Fibroblast of skin of back (primary cell): ENCODE results near the gene TCP11L2.
"Not testable (repeated sequence)": the region's sequence is repeated elsewhere in the genome, so short reads cannot be mapped to it uniquely, and the experiment has no call there.

Experiments used
- DNase-seq: peaks from one replicate; pipeline ENCODE4 v3.0.0-alpha.2; 2013

The TCP11L2 gene

DNA sequence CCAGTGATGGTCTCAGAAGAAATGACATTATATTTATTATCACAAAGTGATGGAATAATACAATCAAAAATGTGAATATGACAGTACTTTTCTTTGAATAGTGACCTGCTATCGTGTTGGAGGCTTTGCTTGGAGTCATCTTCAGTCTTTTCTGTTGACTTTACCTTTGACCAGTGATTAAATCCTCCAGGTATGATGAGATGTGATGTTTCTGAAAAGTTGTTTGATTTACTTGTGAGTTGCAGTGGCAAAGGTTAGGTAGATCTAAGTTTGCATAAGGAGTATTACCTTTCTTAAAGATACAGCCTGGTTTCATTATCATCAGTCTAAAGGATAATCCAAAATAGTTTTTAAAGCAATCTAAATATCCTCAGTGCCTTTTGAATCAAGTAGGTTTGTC lies 4.6 kb downstream of the TCP11L2 start:
- DNase-seq: no peak

DNA sequence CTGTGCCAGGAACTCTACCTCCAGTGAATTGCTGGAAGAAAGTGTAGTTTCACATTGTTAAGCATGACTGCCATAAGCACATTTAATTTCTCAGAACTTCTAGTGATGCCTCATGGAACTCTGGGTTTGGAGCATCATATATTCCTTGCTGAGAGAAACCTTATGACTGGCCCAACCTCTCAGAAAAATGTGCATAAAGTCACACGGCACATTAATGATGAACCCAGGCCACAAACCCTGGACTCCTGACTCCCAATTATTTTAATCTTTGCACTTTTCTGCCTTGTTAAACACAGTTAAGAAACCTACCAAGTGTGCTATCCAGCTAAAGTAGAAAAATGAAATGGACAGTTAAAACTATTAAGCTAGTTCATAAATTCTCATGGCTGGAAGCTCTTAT lies 5.6 kb downstream of the TCP11L2 start:
- no peak for DNase-seq

DNA sequence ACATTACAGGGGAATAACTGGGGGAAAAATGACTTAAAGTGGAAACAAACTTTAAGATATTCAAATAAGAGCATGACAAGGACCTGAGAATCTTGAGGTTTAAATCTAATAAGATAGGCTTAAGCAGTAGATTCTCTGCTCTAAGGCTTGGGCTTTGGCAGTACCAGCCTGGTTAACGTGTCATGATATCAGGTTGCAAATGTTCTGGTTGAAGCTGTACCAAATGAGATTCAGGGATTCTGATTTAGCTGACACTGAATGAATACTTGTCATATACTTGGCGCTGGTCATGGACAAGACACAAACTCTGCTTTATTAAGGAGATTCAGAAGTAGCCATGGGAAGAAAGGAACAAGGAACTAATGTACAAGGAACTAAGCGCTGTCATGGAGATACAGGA lies 6.1 kb downstream of the TCP11L2 start:
- DNase-seq: no peak

DNA sequence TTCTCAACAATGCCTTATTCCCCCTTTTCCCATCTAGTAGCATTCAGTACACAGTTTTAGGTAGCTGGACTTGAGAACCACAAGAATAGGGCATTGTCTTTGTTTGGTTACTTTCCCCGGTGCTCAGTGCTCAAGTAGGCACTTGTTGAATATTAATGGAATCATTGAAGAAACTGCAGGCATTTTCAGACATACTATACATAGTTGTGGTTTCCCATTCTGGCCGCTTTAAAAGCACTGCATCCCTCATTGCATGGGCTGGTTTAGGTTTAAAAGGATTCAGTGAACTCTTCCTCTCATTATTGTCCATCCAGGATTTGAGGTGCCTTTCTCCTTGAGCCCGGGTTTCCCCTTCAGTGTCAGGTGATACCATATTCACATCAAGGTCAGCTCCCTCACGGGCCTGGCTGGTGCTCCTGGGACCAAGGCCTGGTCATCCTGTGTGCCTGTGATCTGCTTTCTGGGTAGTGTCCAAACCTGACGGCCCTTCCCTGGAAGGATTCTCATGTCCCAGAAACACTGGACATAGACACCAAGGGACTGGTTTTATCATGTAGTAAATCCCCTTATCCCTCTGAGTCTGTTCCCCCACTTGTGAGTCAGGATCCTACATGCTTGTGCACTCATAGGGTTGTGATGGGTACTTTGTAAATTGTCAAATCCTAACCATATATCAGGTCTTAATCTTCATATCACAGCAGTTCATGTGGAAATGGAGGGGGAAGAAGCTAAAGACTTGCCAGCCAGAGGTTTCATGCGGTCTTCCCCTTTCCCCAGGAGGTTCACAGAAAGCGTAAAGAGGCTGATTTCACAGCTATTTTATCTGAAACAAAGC lies 7.4 kb downstream of the TCP11L2 start:
- DNase-seq: peak; percentile 82

DNA sequence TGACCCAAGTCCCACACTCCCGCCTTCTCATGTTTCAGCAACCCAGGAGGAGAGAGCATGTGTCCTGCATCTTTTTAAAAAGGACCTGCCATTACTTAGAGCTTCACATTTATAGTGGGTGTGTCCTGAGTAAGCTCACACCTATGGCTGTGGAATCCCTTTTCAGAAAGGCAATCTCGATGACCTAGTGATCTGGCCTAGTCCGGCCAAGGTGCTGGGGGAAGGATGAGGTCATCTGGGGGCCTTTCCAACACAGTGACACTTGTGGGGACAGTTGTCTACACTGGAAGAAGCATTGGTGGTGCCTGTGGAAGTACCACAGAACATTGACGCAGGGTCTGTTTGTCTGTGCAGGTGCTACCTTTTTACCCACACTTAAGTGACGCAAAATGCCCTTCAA lies 8.2 kb downstream of the TCP11L2 start:
- no peak for DNase-seq

DNA sequence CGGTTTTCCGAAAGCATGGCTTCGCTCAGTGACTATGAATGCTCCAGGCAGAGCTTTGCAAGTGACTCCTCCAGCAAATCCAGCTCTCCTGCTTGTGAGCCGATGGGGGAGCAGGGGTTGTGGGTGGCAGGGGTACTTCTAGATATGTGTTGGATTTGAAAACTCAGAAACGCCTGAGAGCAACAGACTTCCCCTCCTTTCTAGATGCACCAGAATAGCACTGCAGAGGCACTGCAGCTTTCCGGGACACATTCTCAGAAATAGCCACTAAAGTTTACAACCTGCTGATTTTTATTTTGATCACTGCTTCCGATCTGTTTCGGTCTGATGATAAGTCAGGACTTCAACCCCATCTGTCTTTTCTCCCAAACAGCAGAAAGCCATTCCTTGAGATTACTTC lies 8.6 kb downstream of the TCP11L2 start:
- DNase-seq: no peak

DNA sequence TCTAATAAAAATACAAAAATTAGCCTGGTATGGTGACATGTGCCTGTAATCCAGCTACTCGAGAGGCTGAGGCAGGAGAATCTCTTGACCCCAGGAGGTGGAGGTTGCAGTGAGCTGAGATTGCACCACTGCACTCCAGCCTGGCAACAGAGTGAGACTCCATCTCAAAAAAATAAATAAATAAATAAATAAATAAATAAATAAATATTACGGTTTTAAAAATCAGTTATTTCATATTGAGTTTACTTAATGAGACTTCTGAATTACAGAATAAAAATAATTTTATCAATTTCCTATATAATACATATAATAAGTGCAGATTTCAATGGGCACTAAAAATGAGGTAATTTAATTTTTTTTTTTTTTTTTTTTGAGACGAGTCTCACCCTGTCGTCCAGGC lies 10.9 kb downstream of the TCP11L2 start:
- not testable (repeated sequence) for DNase-seq

DNA sequence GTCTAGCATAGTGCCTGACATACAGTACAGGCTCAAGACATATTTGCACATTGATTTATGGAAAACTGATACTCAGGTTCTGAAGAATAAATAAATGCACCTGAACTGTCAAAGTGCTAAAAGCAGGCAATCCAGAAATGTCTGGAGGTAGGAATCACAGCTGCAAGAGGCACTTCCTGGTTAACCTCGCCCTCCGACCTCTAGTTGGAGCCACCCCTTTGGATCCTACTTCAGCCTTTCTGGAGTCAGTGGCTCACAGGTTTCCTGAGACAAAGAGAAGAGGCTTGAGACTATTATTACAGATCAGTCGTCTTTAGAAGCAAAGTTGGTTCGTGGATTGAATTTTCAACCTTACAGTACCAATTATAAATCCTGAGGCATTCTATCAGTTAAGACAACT lies 13.0 kb downstream of the TCP11L2 start:
- no peak for DNase-seq

DNA sequence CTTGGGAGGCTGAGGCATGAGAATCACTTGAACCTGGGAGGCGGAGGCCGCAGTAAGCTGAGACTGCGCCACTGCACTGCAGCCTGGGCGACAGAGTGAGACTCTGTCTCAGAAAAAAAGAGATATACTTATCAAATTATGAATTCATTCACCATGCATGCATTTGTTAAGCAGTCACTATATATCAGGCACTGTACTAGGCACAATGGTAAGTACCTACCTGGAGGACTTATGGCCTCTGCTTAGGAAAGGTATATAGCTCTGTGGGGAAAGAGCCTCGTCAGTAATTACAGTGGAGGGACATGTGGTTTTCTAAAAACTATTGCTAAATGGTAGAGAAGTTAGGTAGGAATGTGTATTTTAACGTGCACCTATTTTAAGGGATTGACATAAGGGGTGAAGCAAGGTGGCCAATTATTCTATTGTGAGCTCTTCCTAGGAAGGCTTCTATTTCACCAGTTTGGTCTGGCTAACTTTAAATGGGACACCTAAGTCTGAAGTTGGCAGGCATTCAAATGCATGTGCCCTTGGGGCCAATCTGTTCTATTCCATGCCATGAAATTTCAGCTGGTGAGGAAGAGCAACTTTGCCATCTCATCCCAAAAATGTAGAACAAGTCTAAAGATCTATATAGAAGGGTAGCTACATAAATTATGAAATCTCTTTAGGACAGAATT lies 15.0 kb downstream of the TCP11L2 start:
- DNase-seq: no peak

DNA sequence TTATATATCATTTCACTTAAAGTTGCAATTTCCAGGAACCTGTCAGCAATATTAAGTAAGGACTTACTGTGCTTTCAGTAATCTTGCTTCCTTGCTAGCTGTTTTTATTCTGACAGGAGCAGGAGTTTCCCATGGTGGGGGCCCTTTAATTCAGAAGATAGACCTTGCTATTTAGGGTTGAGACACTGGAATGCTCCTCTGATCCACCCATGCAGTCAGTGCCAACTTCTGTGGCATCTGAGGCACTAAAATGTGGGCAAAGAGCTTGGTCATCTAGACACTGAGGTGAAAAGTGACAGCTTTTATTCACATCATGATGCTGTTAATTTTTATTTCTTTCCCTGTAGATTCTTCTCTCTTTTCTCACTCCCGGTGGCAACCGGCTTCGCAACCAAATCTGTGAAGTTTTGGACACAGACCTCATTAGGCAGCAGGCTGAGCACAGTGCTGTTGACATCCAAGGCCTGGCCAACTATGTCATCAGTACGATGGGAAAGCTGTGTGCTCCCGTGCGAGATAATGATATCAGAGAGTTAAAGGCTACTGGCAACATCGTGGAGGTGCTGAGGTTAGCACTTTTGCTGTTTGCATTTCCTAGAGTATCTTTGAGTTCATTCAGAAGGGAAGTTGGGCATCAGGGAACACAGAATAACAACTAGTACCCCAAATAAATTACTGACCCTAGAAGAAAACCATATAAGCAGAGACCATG lies 18.8 kb downstream of the TCP11L2 start:
- DNase-seq: no peak

DNA sequence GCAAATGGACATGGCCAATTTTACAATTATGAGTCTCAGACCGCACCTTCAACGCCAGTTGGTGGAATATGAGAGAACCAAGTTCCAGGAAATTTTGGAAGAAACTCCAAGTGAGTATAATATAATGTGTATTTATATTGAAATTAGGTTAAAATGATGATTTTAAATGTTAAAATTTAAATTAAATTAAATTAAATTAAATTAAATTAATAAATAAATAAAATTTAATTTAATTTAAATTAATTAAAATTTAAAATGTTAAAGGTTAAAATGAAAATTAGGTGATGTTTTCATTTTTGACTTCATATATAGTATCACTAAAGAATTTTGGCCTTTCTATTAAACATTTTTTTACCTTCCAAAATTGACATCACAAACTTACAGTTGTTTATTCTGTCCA lies 21.0 kb downstream of the TCP11L2 start:
- DNase-seq: no peak

DNA sequence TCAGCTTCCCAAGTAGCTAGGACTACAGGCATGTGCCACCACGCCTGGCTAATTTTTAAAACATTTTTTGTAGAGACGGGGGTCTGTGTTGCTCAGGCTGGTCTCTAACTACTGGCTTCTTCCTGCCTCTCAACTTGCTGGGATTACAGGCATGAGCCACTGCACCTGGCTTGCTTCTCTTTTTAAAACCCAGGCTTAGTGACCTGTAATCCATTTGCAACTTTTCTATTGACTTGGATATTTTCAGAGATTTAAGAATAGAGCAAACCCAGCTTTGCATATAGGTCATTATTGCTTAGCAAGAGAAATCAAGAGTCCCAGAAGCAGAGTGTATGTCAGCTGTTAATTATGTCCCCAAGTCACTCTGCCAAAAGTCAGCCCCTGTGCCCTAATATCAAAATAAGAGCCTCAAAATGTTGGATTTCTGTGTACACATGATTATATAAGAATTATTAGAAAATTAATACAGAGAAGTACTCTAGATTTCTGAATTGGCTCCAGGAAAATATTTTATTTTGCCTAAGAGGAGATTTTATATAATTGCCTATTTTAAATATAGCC lies 24.9 kb downstream of the TCP11L2 start:
- DNase-seq: no peak

DNA sequence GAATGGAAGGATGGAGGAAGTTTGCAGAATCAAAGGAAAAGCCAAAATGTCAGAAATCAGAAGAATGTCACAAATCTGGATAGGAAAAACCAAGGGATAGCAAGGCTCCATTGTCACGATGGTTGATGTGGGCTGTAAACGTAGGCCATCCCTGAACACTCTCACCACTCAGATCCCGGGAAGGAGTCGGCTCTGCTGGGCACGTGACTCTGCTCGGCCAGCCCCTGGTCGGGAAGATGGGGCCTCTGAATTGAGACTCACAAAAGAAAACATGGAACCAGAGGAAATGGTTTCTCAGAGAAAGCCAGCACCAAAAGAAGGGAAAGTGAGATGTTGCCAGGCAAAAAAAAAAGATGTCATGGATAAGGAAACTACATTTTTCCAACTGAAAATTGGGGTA lies 26.2 kb downstream of the TCP11L2 start:
- no peak for DNase-seq

DNA sequence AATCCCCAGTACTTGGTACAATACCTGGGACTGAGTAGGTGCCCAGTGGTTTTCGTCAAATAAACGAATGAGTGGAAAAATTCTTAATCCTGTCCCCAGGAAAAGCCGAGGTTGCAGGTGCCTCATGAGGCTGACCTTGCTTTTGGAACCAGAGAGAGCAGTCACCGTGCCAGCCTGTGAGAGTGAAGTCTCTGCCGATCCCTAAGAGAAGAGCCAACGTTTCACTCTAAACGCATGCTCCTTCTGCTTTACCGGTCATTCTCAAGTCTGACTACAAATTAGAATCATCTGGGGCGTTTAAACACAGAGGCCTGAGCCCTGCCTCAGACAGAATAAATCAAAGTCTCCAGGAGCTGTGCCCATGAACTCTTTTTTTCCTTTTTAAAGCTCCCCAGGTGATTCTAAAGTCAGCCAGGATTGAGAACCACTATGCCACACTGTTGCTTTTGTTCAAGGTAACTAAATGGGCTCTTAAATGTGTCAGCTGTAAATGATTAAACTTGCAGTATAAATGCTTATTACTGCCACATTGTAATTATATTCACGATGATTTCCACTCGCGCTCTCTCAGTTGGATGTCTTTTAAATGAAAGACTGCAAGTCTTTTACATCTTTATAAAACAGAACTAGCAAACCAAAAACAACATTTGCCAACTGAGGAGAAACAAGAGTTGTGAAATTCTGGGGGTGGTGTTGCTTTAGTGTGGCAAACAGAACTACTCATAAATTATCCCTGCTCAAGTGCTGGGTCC lies 26.9 kb downstream of the TCP11L2 start:
- no peak for DNase-seq

DNA sequence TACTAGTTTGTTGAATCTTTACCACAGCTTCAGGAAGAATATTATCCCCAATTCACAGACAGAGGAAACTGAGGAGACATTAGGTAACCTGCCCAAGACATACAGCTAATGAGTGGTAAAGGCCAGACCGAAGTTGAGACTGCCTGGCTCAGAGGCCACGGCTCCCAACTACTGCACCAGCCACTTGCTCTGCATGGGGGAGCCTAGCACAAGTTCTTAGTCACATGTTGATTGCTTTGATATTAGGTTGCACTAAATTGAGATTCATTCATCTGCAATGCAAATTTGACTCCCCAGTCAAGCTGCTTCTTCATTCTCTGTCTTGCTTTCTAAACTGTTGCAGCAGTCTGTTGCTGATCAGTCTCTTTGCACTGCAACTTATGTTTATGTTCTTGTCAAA lies 29.1 kb downstream of the TCP11L2 start:
- DNase-seq: no peak

DNA sequence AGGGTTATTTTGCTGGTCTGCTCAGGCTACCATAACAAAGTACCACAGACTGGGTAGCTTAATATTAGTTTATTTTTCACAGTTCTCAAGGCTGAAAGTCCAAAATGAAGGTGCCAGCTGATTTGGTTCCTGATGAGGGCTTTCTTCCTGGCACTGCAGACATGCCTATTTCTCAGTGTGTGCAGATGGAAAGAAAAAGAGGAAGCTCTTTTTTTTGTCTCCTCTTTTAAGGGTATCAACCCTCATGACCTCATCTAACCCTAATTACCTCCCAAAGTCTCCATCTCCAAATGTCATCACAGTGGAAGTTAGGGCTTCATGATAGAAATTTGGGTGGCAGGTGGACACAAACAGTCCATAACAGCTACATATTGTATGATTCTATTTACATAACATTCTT lies 30.0 kb downstream of the TCP11L2 start:
- DNase-seq: no peak

DNA sequence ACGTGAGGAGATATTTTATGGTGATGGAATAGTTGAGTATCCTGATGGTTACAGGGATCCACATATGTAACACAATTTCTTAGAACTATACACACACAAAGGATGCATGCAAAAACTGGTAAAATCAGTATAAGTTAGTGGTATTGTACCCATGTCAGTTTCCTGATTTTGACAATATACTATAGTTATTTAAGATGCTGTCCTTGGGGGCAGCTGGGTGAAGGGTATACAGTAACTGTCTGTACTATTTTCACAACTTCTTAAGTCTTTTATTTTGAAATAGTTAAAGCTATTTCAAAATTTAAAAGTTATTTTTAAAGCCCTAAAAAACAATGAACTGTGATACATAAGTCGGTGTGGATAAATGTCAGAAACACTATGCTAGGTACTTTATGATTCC lies 30.5 kb downstream of the TCP11L2 start:
- DNase-seq: no peak

DNA sequence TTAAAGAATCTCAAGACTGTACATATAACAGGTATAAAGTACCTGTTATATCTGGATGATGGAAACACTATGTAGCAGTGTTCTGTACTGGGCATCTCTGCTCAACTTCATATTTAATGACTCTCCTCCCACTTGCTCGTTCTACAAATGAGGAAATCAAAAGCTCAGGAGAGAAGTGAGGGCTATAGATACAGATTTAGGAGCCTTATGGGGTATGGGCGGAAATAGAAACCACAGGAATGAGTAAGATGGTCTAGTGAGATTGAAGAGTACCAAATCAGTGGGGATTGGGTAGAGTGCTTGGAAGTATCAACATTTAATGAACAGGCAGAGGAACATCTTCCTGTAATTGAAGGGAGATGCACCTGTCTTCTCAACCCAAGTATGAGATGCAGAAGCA lies 31.2 kb downstream of the TCP11L2 start:
- DNase-seq: no peak

DNA sequence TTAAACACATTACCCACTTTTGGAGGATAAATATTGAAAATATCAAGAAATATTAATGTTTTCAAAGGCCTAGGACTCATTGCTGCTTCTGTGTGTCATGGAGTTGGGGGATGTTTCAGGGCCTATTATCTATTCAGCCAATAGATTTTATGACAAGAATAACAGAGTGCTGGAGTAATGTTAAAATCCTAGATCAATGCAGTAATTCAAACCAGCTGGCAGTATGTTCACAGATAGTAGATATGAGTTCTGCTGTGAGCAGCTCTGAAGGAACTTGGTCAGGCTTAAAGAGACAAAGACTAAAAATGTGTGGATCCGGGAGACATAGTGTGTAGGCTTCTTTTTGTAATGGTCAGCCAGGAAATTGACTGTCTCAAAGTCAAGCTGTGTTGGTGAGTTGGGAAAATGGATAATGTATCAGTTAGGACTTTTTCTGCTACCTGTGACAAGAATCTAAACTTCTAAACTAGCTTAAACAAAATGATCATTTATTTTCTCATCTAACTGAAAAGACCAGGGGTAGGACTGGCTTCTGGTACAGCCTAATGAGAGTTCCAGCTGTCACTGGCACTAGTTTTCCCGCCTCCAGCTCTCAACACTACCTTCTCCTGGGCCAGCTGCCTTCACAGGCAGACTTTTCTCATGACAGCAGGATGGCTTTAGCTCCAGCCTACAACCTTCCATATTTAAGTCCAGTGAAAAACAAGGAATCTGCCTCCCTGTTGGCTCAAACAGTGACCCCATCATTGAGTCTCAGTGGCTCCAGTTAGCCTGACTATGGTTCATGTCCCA lies 38.7 kb downstream of the TCP11L2 start:
- peak; percentile 15 for DNase-seq

DNA sequence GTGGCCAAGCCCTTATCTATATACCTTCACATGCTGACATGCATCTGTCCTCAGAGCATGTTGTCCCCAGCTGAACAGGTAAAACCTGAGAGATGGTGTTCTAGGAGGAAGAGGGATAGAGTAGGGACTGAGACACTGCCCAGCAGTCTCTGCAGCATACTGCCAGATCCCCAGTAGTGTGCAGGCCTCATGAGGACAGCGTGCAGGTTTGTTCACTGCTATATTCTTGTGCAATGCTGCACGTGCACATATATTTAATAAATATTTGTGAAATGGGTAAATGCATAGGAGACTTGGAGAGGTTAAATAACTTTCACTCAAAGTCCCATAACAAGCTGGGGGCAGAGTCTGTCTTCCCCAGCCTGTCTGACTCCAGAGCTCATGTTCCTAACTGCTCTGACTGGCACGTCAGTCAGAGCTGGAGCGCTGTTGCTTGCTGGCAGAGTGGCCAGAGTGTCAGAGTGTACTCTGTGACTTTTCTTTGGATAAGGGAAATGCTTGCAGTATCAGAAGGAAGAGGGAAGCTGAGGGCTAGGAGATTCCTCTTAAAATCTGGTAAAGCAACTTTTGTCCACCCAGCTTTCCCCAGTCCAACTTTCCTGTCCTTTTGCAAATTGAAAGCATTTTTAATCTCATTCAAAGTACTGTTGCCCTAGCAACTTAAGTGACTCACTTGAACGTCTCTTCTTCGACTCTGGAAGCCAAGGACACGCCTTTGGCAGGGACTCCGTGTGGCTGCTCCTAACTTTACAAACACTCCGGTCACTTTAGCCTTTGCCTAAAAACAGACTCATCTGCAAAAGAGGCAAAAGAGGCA lies 40.1 kb downstream of the TCP11L2 start:
- DNase-seq: peak; percentile 80

DNA sequence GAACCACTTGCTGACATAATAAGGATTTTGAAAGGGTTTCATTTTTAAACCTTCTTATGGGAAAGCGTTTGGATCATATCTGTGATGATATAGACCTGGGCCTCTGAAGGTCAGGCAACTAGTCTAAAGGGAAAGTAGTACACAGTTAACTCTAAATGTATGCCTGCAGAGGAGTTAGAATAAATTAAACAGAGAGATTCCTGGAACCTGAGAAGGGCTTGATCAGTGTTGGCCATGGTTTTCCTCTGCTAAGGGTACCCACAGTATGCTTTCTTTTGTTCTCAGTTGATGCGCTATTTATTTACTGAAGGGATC lies 40.6 kb downstream of the TCP11L2 start:
- no peak for DNase-seq
